Dermis blood vessel endothelial cell (primary cell): ENCODE data around the gene HCN2. TPM values are rescaled to one million over a fixed set of nuclear protein-coding genes. Genes with fewer than 3 reads are reported as not detected.
"Not testable (repeated sequence)": the region's sequence is repeated elsewhere in the genome, so short reads cannot be mapped to it uniquely, and the experiment has no call there.

Experiments used
- DNase-seq: peaks from one replicate; pipeline ENCODE4 v3.0.0; 2010
- total RNA-seq: library from RNA; depleted of rRNA; stranded (reverse); fragments of >200 nt; gene quantifications from 2 replicates; pipeline ENCODE4 v1.2.3, GENCODE V29; 2014

The HCN2 gene
- total RNA-seq, 1 donor from 2014 or later, result 0.34 TPM

GRCh38 chr19:621191-621590, 31.5 kb downstream of the HCN2 start:
- DNase-seq, result not testable (repeated sequence)

- no peak for DNase-seq
These were observed 32.1 kb downstream of the HCN2 start for GRCh38 chr19:621819-622218.

GRCh38 chr19:622666-623065, 33.0 kb downstream of the HCN2 start:
- DNase-seq, result no peak

GRCh38 chr19:623175-623916, 33.7 kb downstream of the HCN2 start:
- DNase-seq, result no peak

GRCh38 chr19:623974-624373, 34.3 kb downstream of the HCN2 start:
- DNase-seq, result peak; percentile 59

- DNase-seq, result no peak
These were observed 34.9 kb downstream of the HCN2 start for GRCh38 chr19:624433-625109.

DNA sequence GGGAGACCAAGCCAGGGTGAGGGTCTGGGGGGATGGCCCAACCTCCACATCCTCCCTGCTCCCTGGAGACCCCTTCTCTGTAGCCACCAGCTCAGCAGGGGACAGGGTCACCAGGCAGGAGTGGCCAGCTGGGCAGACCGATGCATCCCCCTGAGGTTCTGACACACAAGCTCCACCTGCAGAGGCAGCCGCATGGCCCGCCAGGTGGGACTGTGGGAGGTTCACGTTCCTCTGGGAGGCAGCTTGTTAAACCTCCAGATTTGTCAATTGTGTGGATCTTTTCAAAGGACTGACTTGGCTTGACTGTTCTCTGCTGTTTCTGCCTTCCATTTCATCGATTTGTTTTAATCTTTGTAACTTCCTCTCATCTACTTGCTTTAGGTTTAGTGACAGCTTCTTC, 35.6 kb downstream of the HCN2 start:
- DNase-seq, result no peak

- DNase-seq, result not testable (repeated sequence)
These were observed 36.9 kb downstream of the HCN2 start for GRCh38 chr19:626566-626965.

GRCh38 chr19:628168-628567, 38.5 kb downstream of the HCN2 start:
- DNase-seq, result no peak

DNA sequence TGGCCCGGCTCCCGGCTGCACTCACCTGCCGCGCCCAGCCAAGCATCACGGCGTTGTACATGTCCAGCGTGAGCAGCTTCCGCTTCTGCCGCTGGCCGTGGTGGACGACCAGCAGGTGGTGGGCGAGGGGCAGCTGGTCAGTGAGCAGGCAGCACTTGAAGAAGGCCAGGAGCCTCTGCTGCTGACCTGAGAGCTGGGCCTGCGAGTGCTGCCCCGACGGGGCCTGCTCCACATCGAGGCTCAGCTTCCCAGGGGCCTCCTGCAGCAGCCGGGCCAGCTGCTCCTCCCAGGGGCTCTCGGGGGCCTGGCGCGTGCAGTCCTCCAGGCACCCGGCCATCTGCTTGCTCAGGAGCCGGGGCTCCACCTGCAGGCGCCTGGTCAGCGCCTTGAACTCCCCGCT, 39.8 kb downstream of the HCN2 start:
- not testable (repeated sequence) for DNase-seq

DNA sequence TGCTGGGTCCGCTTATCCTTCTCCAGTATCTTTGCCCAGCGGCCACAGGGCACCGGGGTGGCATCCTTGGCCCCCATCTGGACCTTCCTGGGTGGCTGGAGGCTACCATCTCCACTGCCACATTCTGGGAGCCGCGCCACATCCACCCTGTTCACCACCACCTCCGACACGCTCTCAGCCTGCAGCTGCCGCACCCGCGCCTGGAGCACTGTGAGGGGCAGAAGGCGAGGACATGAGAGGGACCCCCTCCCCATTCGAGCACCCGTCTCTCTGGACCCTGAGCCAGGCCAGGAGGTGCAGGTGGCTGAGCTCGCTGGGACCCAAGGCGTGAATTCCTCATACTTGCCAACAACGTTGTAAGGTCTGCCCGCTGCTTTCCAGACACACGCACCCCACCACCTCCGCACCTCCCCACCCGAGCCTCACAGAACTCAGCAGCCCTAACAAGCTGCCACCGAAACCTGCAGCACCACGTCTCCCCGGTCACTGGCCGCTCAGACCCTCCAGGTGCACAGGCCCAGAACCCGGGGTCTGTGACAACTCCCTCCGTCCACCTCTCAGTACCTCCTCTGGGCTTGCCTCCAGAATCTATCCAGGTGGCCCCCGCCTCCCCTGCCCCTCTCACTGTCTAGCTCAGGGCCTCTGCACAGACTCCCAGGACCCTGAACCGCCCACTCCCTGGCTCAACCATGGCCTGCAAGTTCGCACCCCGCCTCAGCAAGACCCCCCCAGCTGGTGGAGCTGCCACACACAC, 40.5 kb downstream of the HCN2 start:
- DNase-seq, result no peak

GRCh38 chr19:632579-633067, 42.9 kb downstream of the HCN2 start:
- DNase-seq, result peak; percentile 52

GRCh38 chr19:633068-633785, 43.5 kb downstream of the HCN2 start, which contains the start of gene POLRMT:
Gene POLRMT (minus strand): TSS chr19:633537. CDS start chr19:633512, 25 bp downstream.
- peak; percentile 99 for DNase-seq

GRCh38 chr19:633786-634639, 44.3 kb downstream of the HCN2 start:
- DNase-seq, result no peak

DNA sequence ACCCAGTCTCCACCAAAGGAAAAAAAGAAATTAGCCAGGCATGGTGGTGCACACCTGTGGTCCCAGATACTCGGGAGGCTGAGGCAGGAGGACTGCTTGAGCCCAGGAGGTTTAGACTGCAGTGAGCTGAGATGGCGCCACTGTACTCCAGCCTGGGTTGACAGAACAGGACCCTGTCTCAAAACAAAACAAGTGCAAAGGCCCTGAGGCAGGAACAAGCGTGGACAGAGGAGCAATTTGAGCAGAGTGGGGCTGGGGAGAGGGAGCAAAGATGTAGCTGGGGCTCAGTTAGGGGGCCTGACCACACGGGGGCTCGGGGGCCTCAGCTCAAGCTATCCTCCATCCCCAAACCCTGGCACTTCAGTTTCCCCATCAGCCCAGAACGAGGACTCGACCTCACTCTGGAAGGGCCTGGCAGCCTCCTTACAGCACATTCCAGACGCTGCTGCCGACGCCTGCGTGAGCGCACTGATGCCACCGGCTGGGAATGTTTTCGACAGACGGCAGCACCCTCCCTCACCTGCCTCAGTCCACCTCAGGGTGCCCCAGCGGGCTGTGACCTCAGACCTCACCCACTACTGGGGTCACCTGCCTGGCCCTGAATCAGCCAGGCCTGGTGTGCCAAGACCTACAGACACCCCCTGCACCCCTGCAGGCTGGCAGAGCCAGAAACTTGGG, 45.4 kb downstream of the HCN2 start:
- DNase-seq, result no peak

GRCh38 chr19:638906-639252, 49.2 kb downstream of the HCN2 start:
- no peak for DNase-seq

DNA sequence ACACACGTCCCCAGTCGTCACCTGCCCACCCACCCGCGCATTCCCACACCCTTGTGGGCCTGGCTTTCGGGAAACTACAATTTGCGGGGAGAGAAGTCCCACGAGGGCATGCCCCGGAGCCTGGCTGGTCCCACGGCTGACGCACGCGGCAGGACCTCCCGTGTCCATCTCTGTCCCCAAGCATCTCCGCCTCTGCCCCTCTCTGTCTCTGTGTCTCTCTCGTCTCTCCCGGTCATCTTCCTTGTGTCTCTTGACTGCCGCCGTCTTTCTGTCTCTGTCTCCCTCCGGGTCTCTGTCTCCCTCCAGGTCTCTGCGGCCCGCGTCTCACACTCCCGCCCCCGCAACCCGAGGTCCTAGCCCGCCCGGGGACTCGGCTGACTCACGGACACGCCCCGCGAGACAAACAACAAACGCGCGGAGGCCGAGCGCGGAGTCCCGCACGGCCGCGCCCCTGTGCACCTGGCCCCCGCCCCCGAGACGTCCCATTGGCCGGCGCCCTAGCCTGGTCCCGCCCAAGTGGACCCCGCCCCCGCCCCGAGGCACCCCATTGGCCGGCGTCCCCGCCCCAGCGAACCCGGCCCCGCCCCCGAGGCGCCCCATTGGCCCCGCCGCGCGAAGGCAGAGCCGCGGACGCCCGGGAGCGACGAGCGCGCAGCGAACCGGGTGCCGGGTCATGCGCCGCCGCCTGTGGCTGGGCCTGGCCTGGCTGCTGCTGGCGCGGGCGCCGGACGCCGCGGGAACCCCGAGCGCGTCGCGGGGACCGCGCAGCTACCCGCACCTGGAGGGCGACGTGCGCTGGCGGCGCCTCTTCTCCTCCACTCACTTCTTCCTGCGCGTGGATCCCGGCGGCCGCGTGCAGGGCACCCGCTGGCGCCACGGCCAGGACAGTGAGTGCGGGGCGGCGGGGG, 49.8 kb downstream of the HCN2 start, which contains the start of gene FGF22:
Gene FGF22 (plus strand): TSS at position 627 of the 908 bp plus-strand sequence. CDS start 47 bp downstream, at position 674.
- DNase-seq, result peak; percentile 89

- no peak for DNase-seq
These were observed 50.5 kb downstream of the HCN2 start for GRCh38 chr19:640161-640558.

DNA sequence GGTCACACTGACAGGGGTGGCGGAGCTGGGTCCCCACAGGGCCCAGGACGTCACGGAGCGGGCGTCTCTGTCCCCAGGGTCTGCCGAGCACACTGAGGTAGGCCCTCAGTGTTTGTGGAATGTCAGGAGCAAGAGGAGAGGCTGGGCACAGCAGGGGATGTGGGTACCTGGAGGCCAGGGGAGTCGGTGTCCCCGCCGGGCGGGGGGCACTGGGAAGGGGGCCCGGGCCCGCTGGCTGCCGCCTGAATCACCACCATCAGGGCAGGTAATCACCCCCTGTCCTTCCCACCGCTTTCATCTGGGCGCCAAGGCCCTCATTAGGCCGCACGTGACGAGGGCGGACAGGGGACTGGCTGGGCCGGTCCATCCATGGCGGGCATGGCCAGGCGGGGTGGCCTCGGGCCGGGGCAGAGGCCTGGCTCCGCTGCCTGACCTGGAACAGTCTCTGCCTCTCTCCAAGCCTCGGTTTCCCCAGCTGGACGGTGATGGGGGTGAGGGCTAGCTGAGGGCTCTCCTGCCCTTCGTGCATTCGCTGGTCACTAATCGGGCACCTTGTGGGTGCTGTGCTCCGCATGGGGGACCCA, 51.0 kb downstream of the HCN2 start:
- no peak for DNase-seq
